A375 (cell line): Measurements from ENCODE around the gene ADAM19. TPM values are rescaled to one million over a fixed set of nuclear protein-coding genes. Genes with fewer than 3 reads are reported as not detected.

Source experiments
- small RNA-seq: library from RNA; depleted of rRNA; stranded (forward); fragments of <200 nt; gene quantifications from one replicate; pipeline ENCODE3, GENCODE V24; 2014
- total RNA-seq: library from RNA; depleted of rRNA; stranded (reverse); fragments of >200 nt; shearing (Covaris generic); gene quantifications from 2 replicates; pipeline ENCODE4 v1.2.3, GENCODE V29; 2014; rRNA removed

The ADAM19 gene, protein sequence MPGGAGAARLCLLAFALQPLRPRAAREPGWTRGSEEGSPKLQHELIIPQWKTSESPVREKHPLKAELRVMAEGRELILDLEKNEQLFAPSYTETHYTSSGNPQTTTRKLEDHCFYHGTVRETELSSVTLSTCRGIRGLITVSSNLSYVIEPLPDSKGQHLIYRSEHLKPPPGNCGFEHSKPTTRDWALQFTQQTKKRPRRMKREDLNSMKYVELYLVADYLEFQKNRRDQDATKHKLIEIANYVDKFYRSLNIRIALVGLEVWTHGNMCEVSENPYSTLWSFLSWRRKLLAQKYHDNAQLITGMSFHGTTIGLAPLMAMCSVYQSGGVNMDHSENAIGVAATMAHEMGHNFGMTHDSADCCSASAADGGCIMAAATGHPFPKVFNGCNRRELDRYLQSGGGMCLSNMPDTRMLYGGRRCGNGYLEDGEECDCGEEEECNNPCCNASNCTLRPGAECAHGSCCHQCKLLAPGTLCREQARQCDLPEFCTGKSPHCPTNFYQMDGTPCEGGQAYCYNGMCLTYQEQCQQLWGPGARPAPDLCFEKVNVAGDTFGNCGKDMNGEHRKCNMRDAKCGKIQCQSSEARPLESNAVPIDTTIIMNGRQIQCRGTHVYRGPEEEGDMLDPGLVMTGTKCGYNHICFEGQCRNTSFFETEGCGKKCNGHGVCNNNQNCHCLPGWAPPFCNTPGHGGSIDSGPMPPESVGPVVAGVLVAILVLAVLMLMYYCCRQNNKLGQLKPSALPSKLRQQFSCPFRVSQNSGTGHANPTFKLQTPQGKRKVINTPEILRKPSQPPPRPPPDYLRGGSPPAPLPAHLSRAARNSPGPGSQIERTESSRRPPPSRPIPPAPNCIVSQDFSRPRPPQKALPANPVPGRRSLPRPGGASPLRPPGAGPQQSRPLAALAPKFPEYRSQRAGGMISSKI
- 25.7 and 25.9 TPM in 2 replicates for total RNA-seq

DNA sequence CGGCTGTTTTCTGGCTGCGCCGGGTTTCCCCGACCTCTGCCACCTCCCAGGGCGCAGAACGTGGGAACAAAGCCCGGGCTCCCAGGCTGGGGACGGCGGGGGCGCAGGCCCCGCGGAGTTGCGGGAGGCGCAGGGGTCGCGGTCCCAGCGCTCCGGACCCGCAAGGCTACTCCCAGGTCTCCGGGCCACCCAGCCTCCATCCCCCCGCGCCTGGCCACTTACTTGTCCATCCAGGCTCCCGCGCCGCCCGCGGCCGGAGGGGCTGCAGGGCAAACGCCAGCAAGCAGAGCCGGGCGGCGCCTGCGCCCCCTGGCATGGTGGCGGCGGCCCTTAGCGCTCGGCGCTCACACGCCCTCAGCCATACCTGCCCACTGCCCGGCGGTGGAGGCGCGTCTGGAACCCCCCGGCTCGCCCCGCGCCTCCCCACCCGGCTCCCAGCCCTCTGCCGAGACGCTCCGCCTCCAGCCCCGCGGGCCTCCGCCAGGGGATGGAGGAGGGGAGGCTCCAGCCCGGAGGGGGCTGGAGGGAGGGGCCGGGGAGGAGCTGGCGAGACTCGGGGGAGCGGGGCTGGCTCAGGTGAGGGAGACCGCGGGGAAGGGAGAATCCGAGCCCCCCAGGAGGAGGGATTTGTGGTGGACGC lies at the start of gene ADAM19:
Gene ADAM19, minus strand, starts transcription at position 395 of the 640 bp plus-strand sequence. Its CDS starts 79 bp downstream, at position 316.

GRCh38 chr5:157459715-157460599 lies 115.6 kb downstream of the ADAM19 start, which contains the start of gene NIPAL4:
TSS of gene NIPAL4 (plus strand) at chr5:157460213. CDS start at chr5:157460321, 108 bp downstream.

Small RNA genes within 50 kb of the gene (small RNA-seq; reads per million reads assigned to genes)
- gene RNU6-390P: not detected

Other genes with a start within 250 kb of the ADAM19 start
- 0.19 and 0.42 TPM in 2 replicates for gene NIPAL4, start 115.6 kb downstream of the ADAM19 start, total RNA-seq
- not detected in 2 replicates for gene SOX30, start 76.7 kb upstream of the ADAM19 start, total RNA-seq
- not detected in 2 replicates for gene C5orf52, start 95.8 kb upstream of the ADAM19 start, total RNA-seq
- 55.1 and 58.1 TPM in 2 replicates for gene THG1L, start 155.6 kb upstream of the ADAM19 start, total RNA-seq
- gene LSM11, start 167.9 kb upstream of the ADAM19 start, total RNA-seq: 4.8 TPM in 2 replicates